Astrocyte (in vitro differentiated cells and primary cell): ENCODE results near the gene USP22.

ENCODE experiments used
- CTCF ChIP-seq: IDR thresholded peaks from 2 replicates; pipeline ENCODE4 v1.5.1; 2011; ENCODE audit warnings: low read depth, mild to moderate bottlenecking, inconsistent platforms, low read length, moderate library complexity; ENCODE audit not compliant: insufficient read depth
- EZH2 ChIP-seq: IDR thresholded peaks from 2 replicates; pipeline ENCODE4 v1.6.1; 2012; ENCODE audit warnings: mild to moderate bottlenecking, low read length, inconsistent platforms; ENCODE audit not compliant: insufficient read depth

GRCh38 chr17:21090902-21091618 lies 48.2 kb upstream of the USP22 start:
- TF ChIP-seq CTCF = no peak
- TF ChIP-seq EZH2 = no peak
